Smooth muscle cell (in vitro differentiated cells): ENCODE data around the gene LMNB1. TPM values are rescaled to one million over a fixed set of nuclear protein-coding genes. Genes with fewer than 3 reads are reported as not detected.

ENCODE experiments used
- DNase-seq: peaks from one replicate; lab custom pipeline; 2025; ENCODE audit not compliant: unreplicated experiment; lab: John Stamatoyannopoulos, UW
- H2AFZ ChIP-seq: fragments of 200-600 bp; sonication (generic); 2 replicates; pipeline ENCODE4 v1.6.0; 2016; ENCODE audit warnings: antibody characterized with exemption, low read depth, mild to moderate bottlenecking
- H3F3A ChIP-seq: fragments of 200-600 bp; sonication (generic); 2 replicates; pipeline ENCODE4 v1.6.0; 2017; ENCODE audit warnings: antibody characterized with exemption, low read depth
- H3K27ac ChIP-seq: fragments of 200-600 bp; sonication (generic); 2 replicates; pipeline ENCODE4 v1.5.1; 2016; ENCODE audit warnings: low read depth, mild to moderate bottlenecking
- H3K27me3 ChIP-seq: fragments of 200-600 bp; sonication (generic); 2 replicates; pipeline ENCODE4 v1.6.1; 2016; ENCODE audit warnings: low read depth, mild to moderate bottlenecking
- H3K36me3 ChIP-seq: fragments of 200-600 bp; sonication (generic); 2 replicates; pipeline ENCODE4 v1.5.1; 2016; ENCODE audit warnings: low read depth
- H3K4me1 ChIP-seq: fragments of 200-600 bp; sonication (generic); 2 replicates; pipeline ENCODE4 v1.5.1; 2016; ENCODE audit warnings: low read depth
- H3K4me2 ChIP-seq: fragments of 200-600 bp; sonication (generic); 2 replicates; pipeline ENCODE4 v1.6.0; 2016; ENCODE audit warnings: mild to moderate bottlenecking
- H3K4me3 ChIP-seq: fragments of 200-600 bp; sonication (generic); 2 replicates; pipeline ENCODE4 v1.5.1; 2016; ENCODE audit warnings: mild to moderate bottlenecking
- H3K79me2 ChIP-seq: fragments of 200-600 bp; sonication (generic); 2 replicates; pipeline ENCODE4 v1.6.0; 2016; ENCODE audit warnings: low read depth, mild to moderate bottlenecking
- H3K9ac ChIP-seq: fragments of 200-600 bp; sonication (generic); 2 replicates; pipeline ENCODE4 v1.6.0; 2016; ENCODE audit warnings: low read depth
- H3K9me3 ChIP-seq: fragments of 200-600 bp; sonication (generic); replicated peaks from 2 replicates; pipeline ENCODE4 v1.5.1; 2016; ENCODE audit warnings: low read depth
- H4K20me1 ChIP-seq: fragments of 200-600 bp; sonication (generic); 2 replicates; pipeline ENCODE4 v1.6.0; 2016; ENCODE audit warnings: low read depth
- CTCF ChIP-seq: fragments of 200-600 bp; sonication (generic); IDR thresholded peaks from 2 replicates; pipeline ENCODE4 v1.5.1; 2017; ENCODE audit warnings: borderline replicate concordance, mild to moderate bottlenecking, antibody characterized with exemption; ENCODE audit not compliant: insufficient read depth, poor library complexity, severe bottlenecking
- WGBS: methylation state at CpG from one replicate; pipeline ENCODE4 v1.1.7; 2016; ENCODE audit warnings: low lambda C conversion rate; 5-methylcytosine and 5-hydroxymethylcytosine counted together
- polyA plus RNA-seq: library from polyadenylated mRNA; unstranded; fragments of >200 nt; fragmentation: Nextera tagmentation; extraction: Ambion mirVana; gene quantifications from 2 replicates; pipeline ENCODE4 v1.2.1, GENCODE V29; 2016
- total RNA-seq: library from RNA; depleted of rRNA; stranded (reverse); fragments of >200 nt; gene quantifications from 2 replicates; pipeline ENCODE4 v1.2.3, GENCODE V29; 2014

The LMNB1 gene
- total and polyA plus RNA-seq, 2 experiments from 2014 or later: 8.4 to 32.5 TPM

- H3F3A ChIP-seq: no peaks in the 10 kb centered on the region
- no peak overlapping the region for H2AFZ ChIP-seq
- no peaks in the 10 kb centered on the region for H3K9me3 ChIP-seq
- no peaks in the 10 kb centered on the region for H3K27me3 ChIP-seq
- 46% methylated on average over 1 of the region's 1 CpG for WGBS
- H3K4me2 ChIP-seq: no peak overlapping the region
- no peaks in the 10 kb centered on the region for H3K4me1 ChIP-seq
- H3K9ac ChIP-seq: no peak overlapping the region
- peaks cover 60% of the 10 kb centered on the region for H3K79me2 ChIP-seq
- peak; percentile 42 for TF ChIP-seq CTCF
- no peaks in the 10 kb centered on the region for H4K20me1 ChIP-seq
- no peak overlapping the region for H3K27ac ChIP-seq
- no peaks in the 10 kb centered on the region for H3K36me3 ChIP-seq
- no peak for DNase-seq
- H3K4me3 ChIP-seq: no peak overlapping the region
These were observed 25.0 kb downstream of the LMNB1 start for GRCh38 chr5:126801992-126802294.

- H3K4me3 ChIP-seq: no peak overlapping the region
- peaks cover 30% of the 10 kb centered on the region for H3K79me2 ChIP-seq
- H3K4me2 ChIP-seq: no peak overlapping the region
- WGBS: 67% methylated on average over 2 of the region's 2 CpGs
- no peak overlapping the region for H3K27ac ChIP-seq
- no peaks in the 10 kb centered on the region for H3F3A ChIP-seq
- no peaks in the 10 kb centered on the region for H3K27me3 ChIP-seq
- H3K9me3 ChIP-seq: no peaks in the 10 kb centered on the region
- H3K36me3 ChIP-seq: no peaks in the 10 kb centered on the region
- H3K9ac ChIP-seq: no peak overlapping the region
- no peak overlapping the region for H2AFZ ChIP-seq
- TF ChIP-seq CTCF: no peak
- H4K20me1 ChIP-seq: no peaks in the 10 kb centered on the region
- DNase-seq: no peak
- H3K4me1 ChIP-seq: no peaks in the 10 kb centered on the region
These were observed 28.1 kb downstream of the LMNB1 start for GRCh38 chr5:126805063-126805462.

GRCh38 chr5:126808521-126808988 is 31.6 kb downstream of the LMNB1 start:
- Histone ChIP-seq H3K79me2 (peaks cover 2% of the 10 kb centered on the region), H3K36me3 (no peaks in the 10 kb centered on the region), H2AFZ (no peak overlapping the region), H3K27ac (no peak overlapping the region), H3K4me1 (no peaks in the 10 kb centered on the region), H4K20me1 (no peaks in the 10 kb centered on the region), H3K4me2 (no peak overlapping the region), H3F3A (no peaks in the 10 kb centered on the region), H3K4me3 (no peak overlapping the region), H3K9me3 (no peaks in the 10 kb centered on the region), H3K9ac (no peak overlapping the region), H3K27me3 (no peaks in the 10 kb centered on the region)
- 63% methylated on average over 5 of the region's 5 CpGs for WGBS
- peak; percentile 56 for TF ChIP-seq CTCF
- no peak for DNase-seq

- Histone ChIP-seq H3K9me3 (no peaks in the 10 kb centered on the region), H3K4me1 (no peaks in the 10 kb centered on the region), H3K4me2 (no peak overlapping the region), H3K27me3 (no peaks in the 10 kb centered on the region), H3F3A (no peaks in the 10 kb centered on the region), H3K27ac (no peak overlapping the region), H3K9ac (no peak overlapping the region), H2AFZ (no peak overlapping the region), H3K79me2 (no peaks in the 10 kb centered on the region), H3K4me3 (no peak overlapping the region), H3K36me3 (no peaks in the 10 kb centered on the region), H4K20me1 (no peaks in the 10 kb centered on the region)
- WGBS: 86% methylated on average over 7 of the region's 7 CpGs
- no peak for DNase-seq
- no peak for TF ChIP-seq CTCF
These were observed 33.0 kb downstream of the LMNB1 start for GRCh38 chr5:126809916-126810315.
